ENCODE data around the gene STUB1.

DNA sequence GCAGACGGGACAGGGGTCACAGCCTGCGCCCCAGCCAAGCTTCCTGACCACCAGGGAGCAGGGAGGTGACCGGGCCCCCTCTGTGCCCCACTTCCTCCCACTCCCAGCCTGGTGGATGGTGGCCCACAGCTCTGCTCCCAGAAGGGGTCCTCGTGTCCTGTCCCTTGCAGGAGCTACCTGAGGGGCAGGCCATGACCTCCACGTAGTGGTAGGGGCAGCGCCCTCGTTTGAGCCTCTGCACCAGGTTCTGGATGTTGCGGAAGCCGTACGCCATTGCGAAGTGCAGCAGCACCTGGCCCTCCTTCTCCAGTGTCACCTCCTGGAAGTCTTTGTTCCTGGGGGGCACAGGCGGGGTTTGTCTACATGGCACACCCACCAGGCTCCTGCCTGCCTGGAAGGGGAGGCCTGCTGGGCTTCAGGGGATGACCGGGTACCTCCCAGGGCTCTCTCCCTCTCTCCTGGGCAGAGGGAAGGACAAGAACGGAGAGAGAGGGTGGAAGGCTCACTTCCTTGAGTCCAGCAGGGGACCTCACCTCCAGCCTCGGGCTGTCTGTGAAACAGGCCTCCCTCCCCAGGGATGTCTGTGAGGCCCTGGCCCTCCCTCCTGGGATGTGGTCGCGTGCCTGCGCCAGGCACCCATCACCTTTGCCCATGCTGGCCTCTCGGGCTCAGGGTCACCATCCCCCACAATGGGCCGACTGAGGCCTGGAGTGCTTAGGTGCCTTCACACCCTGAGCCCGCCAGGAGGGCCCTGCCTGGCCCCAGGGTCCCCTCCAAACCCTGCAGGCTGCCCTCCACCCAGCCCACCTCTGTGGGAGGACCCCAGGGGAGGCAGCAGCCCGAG, 50.7 kb downstream of the STUB1 start:
- no peak for TF ChIP-seq POLR2A (IDR thresholded peaks at IDR 0.05)
- TF ChIP-seq, protein P1, sequence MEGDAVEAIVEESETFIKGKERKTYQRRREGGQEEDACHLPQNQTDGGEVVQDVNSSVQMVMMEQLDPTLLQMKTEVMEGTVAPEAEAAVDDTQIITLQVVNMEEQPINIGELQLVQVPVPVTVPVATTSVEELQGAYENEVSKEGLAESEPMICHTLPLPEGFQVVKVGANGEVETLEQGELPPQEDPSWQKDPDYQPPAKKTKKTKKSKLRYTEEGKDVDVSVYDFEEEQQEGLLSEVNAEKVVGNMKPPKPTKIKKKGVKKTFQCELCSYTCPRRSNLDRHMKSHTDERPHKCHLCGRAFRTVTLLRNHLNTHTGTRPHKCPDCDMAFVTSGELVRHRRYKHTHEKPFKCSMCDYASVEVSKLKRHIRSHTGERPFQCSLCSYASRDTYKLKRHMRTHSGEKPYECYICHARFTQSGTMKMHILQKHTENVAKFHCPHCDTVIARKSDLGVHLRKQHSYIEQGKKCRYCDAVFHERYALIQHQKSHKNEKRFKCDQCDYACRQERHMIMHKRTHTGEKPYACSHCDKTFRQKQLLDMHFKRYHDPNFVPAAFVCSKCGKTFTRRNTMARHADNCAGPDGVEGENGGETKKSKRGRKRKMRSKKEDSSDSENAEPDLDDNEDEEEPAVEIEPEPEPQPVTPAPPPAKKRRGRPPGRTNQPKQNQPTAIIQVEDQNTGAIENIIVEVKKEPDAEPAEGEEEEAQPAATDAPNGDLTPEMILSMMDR (IDR thresholded peaks at IDR 0.05): no peak

Data from vagina (tissue), 2 donors.